Subcutaneous abdominal adipose tissue (tissue), 5 donors: Measurements from ENCODE around the gene DNAJC5.
A peak's percentile ranks its signal among the peaks of the same experiment; 100 is the strongest.
"Not testable (repeated sequence)": the region's sequence is repeated elsewhere in the genome, so short reads cannot be mapped to it uniquely, and the experiment has no call there.

Source experiments
- H3K27ac ChIP-seq: one replicate; pipeline ENCODE4 v1.7.0; 2013; ENCODE audit warnings: low read depth, mild to moderate bottlenecking, inconsistent platforms, low read length, moderate library complexity
- H3K27me3 ChIP-seq, 5 donors: one replicate each; pipeline ENCODE4 v1.7.0; 2013; ENCODE audit warnings: low read length in 5 of 5, inconsistent platforms in 1 of 5; ENCODE audit not compliant: control insufficient read depth in 5 of 5, insufficient read depth in 4 of 5
- H3K36me3 ChIP-seq, 5 donors: one replicate each; pipeline ENCODE4 v1.7.0; 2013; ENCODE audit warnings: low read length in 5 of 5; ENCODE audit not compliant: control insufficient read depth in 5 of 5, insufficient read depth in 5 of 5
- H3K4me1 ChIP-seq, 5 donors: one replicate each; pipeline ENCODE4 v1.7.0; 2013; ENCODE audit warnings: low read length in 5 of 5, mild to moderate bottlenecking in 3 of 5, moderate library complexity in 1 of 5; ENCODE audit not compliant: control insufficient read depth in 5 of 5, insufficient read depth in 5 of 5
- H3K4me3 ChIP-seq, 5 donors: one replicate each; pipeline ENCODE4 v1.7.0; 2013; ENCODE audit warnings: low read length in 5 of 5, low read depth in 1 of 5
- H3K9ac ChIP-seq, 5 donors: one replicate each; pipeline ENCODE4 v1.7.0; 2013; ENCODE audit warnings: low read length in 5 of 5, mild to moderate bottlenecking in 4 of 5, moderate library complexity in 3 of 5
- H3K9me3 ChIP-seq, 5 donors: one replicate each; pipeline ENCODE4 v1.7.0; 2013; ENCODE audit warnings: low read length in 5 of 5; ENCODE audit not compliant: control insufficient read depth in 5 of 5
- donor health status: healthy.
- donor health status: healthy.
- donor health status: healthy.
- donor health status: healthy.
- donor health status: healthy.

DNAJC5 gene

GRCh38 chr20:63861365-63861934, 33.5 kb upstream of the DNAJC5 start, which contains the start of gene ABHD16B:
ABHD16B (plus strand) TSS chr20:63861498; CDS start chr20:63861541, 43 bp downstream.
- Histone ChIP-seq H3K4me3 (no peak within 1 kb of the TSS), H3K36me3 (peaks cover 0 to 16% (median 11%) of the 10 kb centered on the region in 5 donors), H3K9me3 (no peaks in the 10 kb centered on the region), H3K9ac (no peak within 1 kb of the TSS), H3K27me3 (peaks cover 0 to 21% (median 10%) of the 10 kb centered on the region in 5 donors), H3K4me1 (peaks cover 14 to 77% (median 58%) of the 10 kb centered on the region in 5 donors), H3K27ac (no peak within 1 kb of the TSS)

- Histone ChIP-seq H3K27me3 (peaks cover 0 to 17% (median 10%) of the 10 kb centered on the region in 5 donors), H3K4me3 (no peak overlapping the region), H3K27ac (no peak overlapping the region), H3K4me1 (peaks cover 10 to 80% (median 56%) of the 10 kb centered on the region in 5 donors), H3K36me3 (peaks cover 0 to 16% (median 11%) of the 10 kb centered on the region in 5 donors), H3K9me3 (no peaks in the 10 kb centered on the region), H3K9ac (no peak overlapping the region)
Observed at GRCh38 chr20:63861981-63862901, 32.7 kb upstream of the DNAJC5 start.

DNA sequence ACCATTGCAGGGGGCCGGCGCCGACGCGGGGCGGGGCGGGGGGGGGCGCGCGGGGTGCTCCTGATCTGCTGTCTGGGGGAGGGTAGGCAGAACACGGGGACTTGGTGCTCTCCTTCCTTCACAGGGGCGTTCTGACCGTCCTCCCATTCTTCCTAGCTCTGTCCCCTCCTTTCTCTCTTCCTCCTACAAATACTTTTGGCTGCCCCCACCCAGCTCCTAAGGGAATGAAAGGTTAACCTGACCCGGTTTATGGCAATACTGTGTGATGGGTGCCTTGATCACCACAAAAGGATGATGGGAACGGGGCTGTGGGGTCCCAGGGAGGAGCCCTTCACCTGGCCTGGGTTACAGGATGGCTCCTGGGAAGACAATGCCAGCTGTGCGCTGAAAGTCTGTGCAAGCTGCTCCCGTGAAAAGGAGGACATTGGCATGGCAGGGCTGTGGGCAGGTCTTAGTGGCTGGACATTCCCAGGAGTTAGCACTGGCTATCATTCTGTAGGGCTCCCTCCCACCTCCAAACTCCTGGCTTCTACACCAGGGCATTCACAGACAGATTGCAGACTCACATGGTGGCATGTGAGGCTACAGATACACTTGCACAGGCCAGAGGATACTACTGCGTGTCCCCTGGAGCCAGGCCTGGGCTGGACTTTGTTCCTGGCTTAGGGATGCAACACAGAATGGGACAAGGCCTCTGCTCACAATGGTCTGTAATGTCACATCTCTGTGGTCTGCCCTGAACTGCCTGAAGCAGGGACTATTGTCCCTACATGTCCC, 31.7 kb upstream of the DNAJC5 start:
- Histone ChIP-seq H3K4me1 (peaks cover 9 to 73% (median 48%) of the 10 kb centered on the region in 5 donors), H3K4me3 (peak overlapping the region; percentile 66 to 94 (median 77)), H3K36me3 (peaks cover 0 to 19% (median 11%) of the 10 kb centered on the region in 5 donors), H3K9ac (peak overlapping the region in 3 of 5 donors; percentile 52 to 97 (median 72)), H3K9me3 (no peaks in the 10 kb centered on the region), H3K27ac (peak overlapping the region; percentile 98), H3K27me3 (peaks cover 0 to 8% (median 6%) of the 10 kb centered on the region in 5 donors)

DNA sequence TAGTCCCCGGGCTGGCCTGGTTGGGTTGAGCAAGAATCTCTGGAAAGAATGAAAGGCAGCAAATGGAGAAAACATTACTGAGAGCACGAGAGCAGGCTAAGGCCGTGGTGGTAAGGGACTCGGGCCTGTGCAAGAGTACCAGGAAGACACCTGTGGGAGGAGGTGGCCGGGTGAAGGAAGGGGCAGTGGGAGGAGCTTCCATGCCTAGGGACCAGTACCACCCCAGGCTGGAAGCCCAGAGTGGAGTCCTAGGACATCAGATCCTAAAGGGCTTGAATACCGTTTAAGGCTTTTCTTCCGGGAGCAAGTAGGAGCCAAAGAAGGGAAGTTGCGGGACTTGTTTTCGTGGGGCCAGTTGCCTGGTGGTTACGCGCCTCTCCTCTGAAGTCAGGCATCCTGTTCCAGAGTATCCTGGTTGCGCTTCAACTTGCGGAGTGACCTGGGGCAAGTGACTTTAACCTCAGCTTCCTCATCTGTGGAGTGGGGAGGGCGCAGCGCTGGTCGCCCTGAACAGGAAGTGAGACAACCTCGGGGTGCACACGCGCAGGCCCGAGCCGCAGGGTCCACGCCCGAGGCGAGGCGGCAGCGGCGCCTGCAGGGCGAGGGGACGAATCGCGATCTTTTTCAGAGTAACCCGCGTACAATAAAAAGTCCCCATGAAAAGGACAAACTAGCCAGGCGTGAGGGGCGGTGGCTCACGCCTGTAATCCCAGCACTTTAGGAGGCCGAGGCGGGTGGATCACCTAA, 31.0 kb upstream of the DNAJC5 start:
- H3K27ac ChIP-seq: peak overlapping the region; percentile 98

DNA sequence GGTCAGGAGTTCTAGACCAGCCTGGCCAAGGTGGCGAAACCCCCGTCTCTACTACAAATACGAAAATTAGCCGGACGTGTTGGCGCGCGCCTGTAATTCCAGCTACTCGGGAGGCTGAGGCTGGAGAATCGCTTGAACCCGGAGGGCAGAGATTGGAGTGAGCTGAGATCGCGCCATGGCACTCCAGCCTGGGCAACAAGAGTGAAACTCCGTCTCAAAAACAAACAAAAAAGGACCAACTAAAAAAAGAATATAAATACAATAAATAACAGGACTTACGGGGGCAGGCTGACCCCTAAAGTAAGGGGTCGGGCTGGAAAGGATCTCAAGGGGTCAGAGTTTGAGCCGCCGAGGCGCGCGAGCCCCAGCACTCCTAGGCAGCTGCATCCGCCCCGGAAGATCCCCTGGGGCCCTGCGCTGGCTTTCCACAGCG, 30.4 kb upstream of the DNAJC5 start:
- Histone ChIP-seq H3K36me3 (peaks cover 0 to 33% (median 21%) of the 10 kb centered on the region in 5 donors), H3K9me3 (no peaks in the 10 kb centered on the region), H3K27me3 (no peaks in the 10 kb centered on the region), H3K27ac (peak overlapping the region; percentile 98), H3K9ac (peak overlapping the region; percentile 63 to 97 (median 84)), H3K4me3 (peak overlapping the region; percentile 70 to 94 (median 77)), H3K4me1 (peaks cover 3 to 63% (median 34%) of the 10 kb centered on the region in 5 donors)

More for the DNA sequence above, 31.0 kb upstream of the DNAJC5 start:
- Histone ChIP-seq H3K4me3 (peak overlapping the region; percentile 70 to 94 (median 77)), H3K9me3 (no peaks in the 10 kb centered on the region), H3K36me3 (peaks cover 0 to 27% (median 15%) of the 10 kb centered on the region in 5 donors), H3K27me3 (peaks cover 0 to under 1% (median 0%) of the 10 kb centered on the region in 5 donors), H3K9ac (peak overlapping the region; percentile 59 to 97 (median 84)), H3K4me1 (peaks cover 8 to 69% (median 40%) of the 10 kb centered on the region in 5 donors)

DNA sequence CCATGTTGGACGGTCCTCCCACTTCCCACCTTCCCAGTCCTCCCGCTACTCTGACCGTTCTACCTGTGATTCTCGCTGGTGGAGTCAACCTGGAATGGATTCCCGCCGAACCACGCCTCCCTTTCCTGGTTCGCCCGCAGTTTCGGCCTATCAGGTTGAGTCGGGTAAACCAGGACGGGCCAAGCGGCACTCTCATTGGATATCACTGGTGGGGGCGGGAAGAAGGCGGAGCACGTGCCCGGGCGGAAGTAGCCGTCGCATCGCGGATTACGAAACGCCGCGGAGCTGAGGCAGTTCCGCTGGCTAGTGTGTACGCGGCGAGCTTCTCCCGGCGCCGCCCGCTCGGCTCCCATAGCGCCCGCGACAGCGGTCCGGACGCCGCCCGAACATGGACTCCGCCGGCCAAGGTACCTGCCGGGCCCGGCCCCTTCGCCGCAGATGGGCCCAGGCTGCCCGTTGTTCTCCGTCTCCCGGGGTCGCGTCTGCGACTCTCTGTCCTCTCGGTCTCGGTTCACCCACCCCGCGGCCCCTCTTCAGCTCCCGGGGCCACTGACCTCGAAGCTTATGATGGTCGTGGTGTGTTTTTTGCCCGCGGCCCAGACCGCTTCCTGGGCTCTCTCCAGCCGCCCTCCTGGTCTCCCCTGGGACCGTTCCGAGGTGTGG, 29.8 kb upstream of the DNAJC5 start, which contains the start of gene TPD52L2:
Gene TPD52L2 (plus strand): TSS at position 293 of the 663 bp plus-strand sequence. CDS start 96 bp downstream, at position 389.
- peak within 1 kb of the TSS; percentile 73 to 97 (median 93) for H3K9ac ChIP-seq
- no peaks in the 10 kb centered on the region for H3K9me3 ChIP-seq
- peaks cover 3 to 59% (median 32%) of the 10 kb centered on the region in 5 donors for H3K4me1 ChIP-seq
- peaks cover 0 to 38% (median 26%) of the 10 kb centered on the region in 5 donors for H3K36me3 ChIP-seq
- H3K4me3 ChIP-seq: peak within 1 kb of the TSS; percentile 70 to 94 (median 77)
- H3K27ac ChIP-seq: peak within 1 kb of the TSS; percentile 98
- no peaks in the 10 kb centered on the region for H3K27me3 ChIP-seq

GRCh38 chr20:63867042-63867441, 27.9 kb upstream of the DNAJC5 start:
- H3K36me3 ChIP-seq: peaks cover 0 to 42% (median 33%) of the 10 kb centered on the region in 5 donors
- H3K27ac ChIP-seq, H3K4me3 ChIP-seq, H3K27me3 ChIP-seq, H3K9me3 ChIP-seq: not testable (repeated sequence)
- peak overlapping the region in 1 of 5 donors; percentile 30 for H3K9ac ChIP-seq
- peaks cover 3 to 46% (median 28%) of the 10 kb centered on the region in 5 donors for H3K4me1 ChIP-seq

DNA sequence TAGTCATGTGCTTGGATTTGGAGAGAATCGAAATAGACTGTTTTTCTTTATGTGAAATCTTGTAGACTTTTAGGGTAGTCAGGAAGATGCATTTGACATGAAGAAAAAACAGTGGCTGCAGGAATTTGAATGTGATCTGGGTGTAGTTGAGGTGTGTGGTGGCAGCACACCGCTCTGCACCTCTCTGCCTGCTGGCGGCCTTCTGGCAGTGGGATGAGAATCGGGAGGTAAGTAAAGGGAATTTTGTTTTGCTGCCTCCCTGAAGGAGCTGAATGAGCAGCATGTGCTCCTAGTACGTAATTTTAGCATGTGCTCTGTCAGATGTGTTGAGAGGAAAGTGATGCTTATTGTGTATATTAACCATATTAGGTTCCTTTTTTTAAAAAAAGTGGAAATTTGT, 26.7 kb upstream of the DNAJC5 start:
- peaks cover 3 to 47% (median 29%) of the 10 kb centered on the region in 5 donors for H3K4me1 ChIP-seq
- H3K9ac ChIP-seq: no peak overlapping the region
- H3K4me3 ChIP-seq: no peak overlapping the region
- peaks cover 0 to 39% (median 29%) of the 10 kb centered on the region in 5 donors for H3K36me3 ChIP-seq
- H3K27me3 ChIP-seq: no peaks in the 10 kb centered on the region
- no peak overlapping the region for H3K27ac ChIP-seq
- no peaks in the 10 kb centered on the region for H3K9me3 ChIP-seq
